Smooth muscle cell (in vitro differentiated cells): ENCODE measurements around the gene FLNB. TPM values are rescaled to one million over a fixed set of nuclear protein-coding genes. Genes with fewer than 3 reads are reported as not detected.

Experiments used
- DNase-seq: peaks from one replicate; lab custom pipeline; 2025; ENCODE audit not compliant: unreplicated experiment; lab: John Stamatoyannopoulos, UW
- H2AFZ ChIP-seq: fragments of 200-600 bp; sonication (generic); 2 replicates; pipeline ENCODE4 v1.6.0; 2016; ENCODE audit warnings: antibody characterized with exemption, low read depth, mild to moderate bottlenecking
- H3F3A ChIP-seq: fragments of 200-600 bp; sonication (generic); 2 replicates; pipeline ENCODE4 v1.6.0; 2017; ENCODE audit warnings: antibody characterized with exemption, low read depth
- H3K27ac ChIP-seq: fragments of 200-600 bp; sonication (generic); 2 replicates; pipeline ENCODE4 v1.5.1; 2016; ENCODE audit warnings: low read depth, mild to moderate bottlenecking
- H3K27me3 ChIP-seq: fragments of 200-600 bp; sonication (generic); 2 replicates; pipeline ENCODE4 v1.6.1; 2016; ENCODE audit warnings: low read depth, mild to moderate bottlenecking
- H3K36me3 ChIP-seq: fragments of 200-600 bp; sonication (generic); 2 replicates; pipeline ENCODE4 v1.5.1; 2016; ENCODE audit warnings: low read depth
- H3K4me1 ChIP-seq: fragments of 200-600 bp; sonication (generic); 2 replicates; pipeline ENCODE4 v1.5.1; 2016; ENCODE audit warnings: low read depth
- H3K4me2 ChIP-seq: fragments of 200-600 bp; sonication (generic); 2 replicates; pipeline ENCODE4 v1.6.0; 2016; ENCODE audit warnings: mild to moderate bottlenecking
- H3K4me3 ChIP-seq: fragments of 200-600 bp; sonication (generic); 2 replicates; pipeline ENCODE4 v1.5.1; 2016; ENCODE audit warnings: mild to moderate bottlenecking
- H3K79me2 ChIP-seq: fragments of 200-600 bp; sonication (generic); 2 replicates; pipeline ENCODE4 v1.6.0; 2016; ENCODE audit warnings: low read depth, mild to moderate bottlenecking
- H3K9ac ChIP-seq: fragments of 200-600 bp; sonication (generic); 2 replicates; pipeline ENCODE4 v1.6.0; 2016; ENCODE audit warnings: low read depth
- H3K9me3 ChIP-seq: fragments of 200-600 bp; sonication (generic); replicated peaks from 2 replicates; pipeline ENCODE4 v1.5.1; 2016; ENCODE audit warnings: low read depth
- H4K20me1 ChIP-seq: fragments of 200-600 bp; sonication (generic); 2 replicates; pipeline ENCODE4 v1.6.0; 2016; ENCODE audit warnings: low read depth
- CTCF ChIP-seq: fragments of 200-600 bp; sonication (generic); IDR thresholded peaks from 2 replicates; pipeline ENCODE4 v1.5.1; 2017; ENCODE audit warnings: borderline replicate concordance, mild to moderate bottlenecking, antibody characterized with exemption; ENCODE audit not compliant: insufficient read depth, poor library complexity, severe bottlenecking
- WGBS: methylation state at CpG from one replicate; pipeline ENCODE4 v1.1.7; 2016; ENCODE audit warnings: low lambda C conversion rate; 5-methylcytosine and 5-hydroxymethylcytosine counted together
- polyA plus RNA-seq: library from polyadenylated mRNA; unstranded; fragments of >200 nt; fragmentation: Nextera tagmentation; extraction: Ambion mirVana; gene quantifications from 2 replicates; pipeline ENCODE4 v1.2.1, GENCODE V29; 2016
- total RNA-seq: library from RNA; depleted of rRNA; stranded (reverse); fragments of >200 nt; gene quantifications from 2 replicates; pipeline ENCODE4 v1.2.3, GENCODE V29; 2014

Gene FLNB
- total and polyA plus RNA-seq, 2 experiments from 2014 or later, result 52.7 to 145 TPM

- TF ChIP-seq CTCF, result no peak
- no peak overlapping the region for H2AFZ ChIP-seq
- H3K36me3 ChIP-seq, result peaks cover 23% of the 10 kb centered on the region
- H3K4me3 ChIP-seq, result no peak overlapping the region
- peak overlapping the region; percentile 38 for H3K27ac ChIP-seq
- no peaks in the 10 kb centered on the region for H3K27me3 ChIP-seq
- H3K4me1 ChIP-seq, result no peaks in the 10 kb centered on the region
- peaks cover 12% of the 10 kb centered on the region for H3K79me2 ChIP-seq
- H4K20me1 ChIP-seq, result peaks cover 30% of the 10 kb centered on the region
- no peak overlapping the region for H3K9ac ChIP-seq
- WGBS, result 80% methylated on average over 6 of the region's 6 CpGs
- DNase-seq, result no peak
- no peaks in the 10 kb centered on the region for H3K9me3 ChIP-seq
- no peak overlapping the region for H3K4me2 ChIP-seq
- peaks cover 4% of the 10 kb centered on the region for H3F3A ChIP-seq
Measured at GRCh38 chr3:58112185-58112535, 103.9 kb downstream of the FLNB start.

DNA sequence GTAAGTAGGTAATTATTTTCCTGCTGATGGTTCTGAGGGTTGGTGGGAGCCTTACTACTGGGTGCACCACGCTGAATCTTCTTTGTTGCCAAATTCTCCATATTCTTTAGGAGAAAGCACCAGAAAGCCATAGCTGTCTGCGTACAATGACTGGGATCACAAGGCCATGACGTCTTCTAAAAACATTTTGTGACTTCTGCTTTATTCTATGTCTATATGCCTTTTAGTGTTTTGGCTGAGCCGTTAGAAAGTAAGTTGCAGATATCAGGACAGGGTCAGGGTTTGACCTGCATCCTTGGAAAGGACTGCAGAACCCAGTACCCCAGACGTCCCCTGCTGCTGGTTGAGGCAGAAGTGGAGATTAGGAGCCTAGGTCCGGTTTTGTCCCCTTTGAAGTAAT is 107.0 kb downstream of the FLNB start:
- TF ChIP-seq CTCF, result no peak
- Histone ChIP-seq H3K4me1 (no peaks in the 10 kb centered on the region), H3K4me2 (no peak overlapping the region), H3K9me3 (no peaks in the 10 kb centered on the region), H3K9ac (no peak overlapping the region), H3K79me2 (peaks cover 18% of the 10 kb centered on the region), H3K36me3 (peaks cover 20% of the 10 kb centered on the region), H3K27me3 (no peaks in the 10 kb centered on the region), H3F3A (peaks cover 4% of the 10 kb centered on the region), H2AFZ (no peak overlapping the region), H4K20me1 (peaks cover 41% of the 10 kb centered on the region), H3K27ac (no peak overlapping the region), H3K4me3 (no peak overlapping the region)
- WGBS, result 96% methylated on average over 6 of the region's 6 CpGs
- no peak for DNase-seq

DNA sequence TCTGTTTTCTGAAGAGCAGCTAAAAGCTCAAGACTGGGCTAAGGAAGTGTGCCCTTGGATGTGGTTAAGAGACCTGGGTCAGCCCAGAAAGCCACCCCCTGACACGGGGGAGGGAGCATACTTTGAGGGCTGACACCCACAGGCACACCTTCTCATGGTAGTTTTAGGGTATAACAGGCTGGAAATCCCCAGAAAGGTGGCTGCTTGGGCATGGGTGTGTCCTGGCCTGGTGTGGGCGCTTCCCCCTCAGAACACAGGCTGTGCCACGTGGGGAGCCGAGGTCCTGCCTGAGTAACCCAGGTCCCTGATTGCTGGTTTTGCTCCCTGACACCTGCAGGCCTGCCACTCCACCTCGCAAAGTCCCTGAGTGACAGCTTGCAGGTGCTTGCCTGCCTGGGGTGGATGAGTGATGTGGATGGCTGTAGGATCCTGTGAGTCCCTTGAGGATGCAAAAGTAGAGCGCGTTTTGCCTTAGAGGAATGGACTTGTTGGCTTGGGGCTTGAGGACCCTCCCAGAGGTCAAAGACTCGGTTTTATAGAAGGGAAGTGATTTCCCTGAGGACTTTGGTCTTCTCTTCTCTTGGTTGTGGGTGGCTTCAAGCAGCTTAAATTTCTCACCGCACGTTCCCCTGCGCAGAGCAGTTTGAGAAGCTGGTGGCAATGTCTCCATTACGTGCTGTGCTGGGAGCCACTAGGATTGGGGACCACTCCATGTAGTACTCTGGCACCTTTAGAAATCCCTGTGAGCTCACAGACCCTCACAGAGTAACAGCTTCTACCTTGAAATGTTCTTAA is 108.1 kb downstream of the FLNB start:
- peaks cover 19% of the 10 kb centered on the region for H3K79me2 ChIP-seq
- no peaks in the 10 kb centered on the region for H3F3A ChIP-seq
- no peak for DNase-seq
- peaks cover 20% of the 10 kb centered on the region for H3K36me3 ChIP-seq
- no peaks in the 10 kb centered on the region for H3K27me3 ChIP-seq
- no peaks in the 10 kb centered on the region for H3K9me3 ChIP-seq
- peaks cover 41% of the 10 kb centered on the region for H4K20me1 ChIP-seq
- H3K27ac ChIP-seq, result no peak overlapping the region
- no peak overlapping the region for H3K4me2 ChIP-seq
- no peak overlapping the region for H3K9ac ChIP-seq
- WGBS, result 92% methylated on average over 12 of the region's 12 CpGs
- no peak overlapping the region for H2AFZ ChIP-seq
- TF ChIP-seq CTCF, result no peak
- H3K4me3 ChIP-seq, result no peak overlapping the region
- no peaks in the 10 kb centered on the region for H3K4me1 ChIP-seq

DNA sequence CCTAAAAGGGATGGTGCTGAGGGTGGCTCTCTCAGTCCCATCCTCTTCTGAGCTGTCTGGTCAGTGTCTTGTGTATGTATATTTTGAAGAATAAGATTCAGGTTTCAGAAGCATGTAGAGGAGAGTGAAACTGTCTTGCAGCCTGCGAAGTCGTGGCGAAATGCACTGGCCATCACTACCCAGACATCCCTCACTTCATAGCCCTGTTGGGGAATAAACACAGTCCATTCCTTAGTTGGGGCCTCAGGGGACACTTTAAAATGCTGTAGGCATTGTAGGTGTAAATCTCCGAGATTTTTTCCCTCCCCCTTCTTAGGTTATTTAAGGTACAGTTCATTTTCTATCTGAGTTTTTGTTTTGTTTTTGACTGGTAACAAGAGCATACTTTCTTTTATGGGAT is 108.8 kb downstream of the FLNB start:
- Histone ChIP-seq H3K4me1 (no peaks in the 10 kb centered on the region), H3K4me3 (no peak overlapping the region), H3K9ac (no peak overlapping the region), H3K4me2 (no peak overlapping the region), H3K36me3 (peaks cover 23% of the 10 kb centered on the region), H3F3A (no peaks in the 10 kb centered on the region), H3K27ac (no peak overlapping the region), H3K79me2 (peaks cover 19% of the 10 kb centered on the region), H3K9me3 (no peaks in the 10 kb centered on the region), H4K20me1 (peaks cover 40% of the 10 kb centered on the region), H3K27me3 (no peaks in the 10 kb centered on the region), H2AFZ (no peak overlapping the region)
- WGBS, result 94% methylated on average over 4 of the region's 4 CpGs
- DNase-seq, result no peak
- no peak for TF ChIP-seq CTCF
